GM20431 (cell line): ENCODE data around the gene NHLH2.

Experiments
- in situ Hi-C: fragments of 300-500 bp; cut with MseI, MboI; formaldehyde crosslinking; loops from one replicate; pipeline ENCODE4 v1.15.0; 2020; ENCODE audit warnings: low sequenced_read_pairs; ENCODE audit not compliant: unreplicated experiment

NHLH2 gene

GRCh38 chr1:115840605-115841460 is at the start of gene NHLH2:
TSS of gene NHLH2 (minus strand) at chr1:115841126. CDS start at chr1:115838372, 2,754 bp downstream.
- in situ Hi-C loops, result no loop called here

GRCh38 chr1:115890580-115890979 is 49.7 kb upstream of the NHLH2 start:
- in situ Hi-C loops, result no loop called here

GRCh38 chr1:115888976-115889375 is 48.0 kb upstream of the NHLH2 start:
- in situ Hi-C loops, result no loop called here

GRCh38 chr1:115882913-115883902 is 42.3 kb upstream of the NHLH2 start:
- in situ Hi-C loops, result no loop called here

GRCh38 chr1:115880981-115881672 is 40.2 kb upstream of the NHLH2 start:
- in situ Hi-C loops, result no loop called here

- in situ Hi-C loops, result no loop called here
Observed at GRCh38 chr1:115879977-115880376, 39.1 kb upstream of the NHLH2 start.

- in situ Hi-C loops, result no loop called here
Observed at GRCh38 chr1:115877511-115877910, 36.6 kb upstream of the NHLH2 start.

GRCh38 chr1:115874904-115875303 is 34.0 kb upstream of the NHLH2 start:
- in situ Hi-C loops, result no loop called here

- in situ Hi-C loops, result no loop called here
Observed at GRCh38 chr1:115874497-115874896, 33.6 kb upstream of the NHLH2 start.

- in situ Hi-C loops, result no loop called here
Observed at GRCh38 chr1:115873184-115873583, 32.3 kb upstream of the NHLH2 start.

- in situ Hi-C loops, result no loop called here
Observed at GRCh38 chr1:115869064-115869463, 28.1 kb upstream of the NHLH2 start.

- in situ Hi-C loops, result no loop called here
Observed at GRCh38 chr1:115867216-115867615, 26.3 kb upstream of the NHLH2 start.

- in situ Hi-C loops, result no loop called here
Observed at GRCh38 chr1:115865704-115866380, 24.9 kb upstream of the NHLH2 start.

GRCh38 chr1:115862403-115862802 is 21.5 kb upstream of the NHLH2 start:
- in situ Hi-C loops, result no loop called here

- in situ Hi-C loops, result no loop called here
Observed at GRCh38 chr1:115854005-115854404, 13.1 kb upstream of the NHLH2 start.

- in situ Hi-C loops, result no loop called here
Observed at GRCh38 chr1:115850937-115851336, 10.0 kb upstream of the NHLH2 start.

GRCh38 chr1:115847787-115848186 is 6.9 kb upstream of the NHLH2 start:
- in situ Hi-C loops, result no loop called here

- in situ Hi-C loops, result no loop called here
Observed at GRCh38 chr1:115842948-115843347, 2.0 kb upstream of the NHLH2 start.

- in situ Hi-C loops, result no loop called here
Observed at GRCh38 chr1:115839679-115840237, 1.2 kb downstream of the NHLH2 start.
